Stimulated activated naive B cell treated with anti-CD40 and anti-IgM and Interleukin-4, amounts not matched to agents 10 μg/mL and 1 μg/mL and 100 μg/mL, for 72 hours (primary cell): ENCODE measurements around the gene ERFE.

ENCODE experiments used
- ATAC-seq, 2 donors: fragments of 150-1000 bp; cut with Tn5 transposase; replicated peaks; 2 replicates each; pipeline ENCODE4 v1.10.0; 2021; ENCODE audit warnings: moderate library complexity in 1 of 2
- DNase-seq: peaks from one replicate; pipeline ENCODE4 v3.0.0; 2021
- H3K27ac Mint-ChIP-seq: one replicate; pipeline ENCODE4 v1.8.0; 2022; ENCODE audit warnings: mild to moderate bottlenecking, mixed read lengths
- H3K27me3 Mint-ChIP-seq, 2 donors: one replicate each; pipeline ENCODE4 v1.8.0; 2022; ENCODE audit warnings: mixed read lengths in 2 of 2
- H3K36me3 Mint-ChIP-seq, 2 donors: one replicate each; pipeline ENCODE4 v1.8.0; 2022; ENCODE audit warnings: mixed read lengths in 2 of 2, mild to moderate bottlenecking in 1 of 2
- H3K4me1 Mint-ChIP-seq, 2 donors: one replicate each; pipeline ENCODE4 v1.8.0; 2022; ENCODE audit warnings: mixed read lengths in 2 of 2, mild to moderate bottlenecking in 1 of 2
- H3K4me3 Mint-ChIP-seq, 2 donors: one replicate each; pipeline ENCODE4 v1.8.0; 2022; ENCODE audit warnings: mild to moderate bottlenecking in 2 of 2, mixed read lengths in 2 of 2, moderate library complexity in 1 of 2
- H3K9me3 Mint-ChIP-seq, 2 donors: one replicate each; pipeline ENCODE4 v1.8.0; 2022; ENCODE audit warnings: mixed read lengths in 2 of 2, mild to moderate bottlenecking in 1 of 2

ERFE gene

DNA sequence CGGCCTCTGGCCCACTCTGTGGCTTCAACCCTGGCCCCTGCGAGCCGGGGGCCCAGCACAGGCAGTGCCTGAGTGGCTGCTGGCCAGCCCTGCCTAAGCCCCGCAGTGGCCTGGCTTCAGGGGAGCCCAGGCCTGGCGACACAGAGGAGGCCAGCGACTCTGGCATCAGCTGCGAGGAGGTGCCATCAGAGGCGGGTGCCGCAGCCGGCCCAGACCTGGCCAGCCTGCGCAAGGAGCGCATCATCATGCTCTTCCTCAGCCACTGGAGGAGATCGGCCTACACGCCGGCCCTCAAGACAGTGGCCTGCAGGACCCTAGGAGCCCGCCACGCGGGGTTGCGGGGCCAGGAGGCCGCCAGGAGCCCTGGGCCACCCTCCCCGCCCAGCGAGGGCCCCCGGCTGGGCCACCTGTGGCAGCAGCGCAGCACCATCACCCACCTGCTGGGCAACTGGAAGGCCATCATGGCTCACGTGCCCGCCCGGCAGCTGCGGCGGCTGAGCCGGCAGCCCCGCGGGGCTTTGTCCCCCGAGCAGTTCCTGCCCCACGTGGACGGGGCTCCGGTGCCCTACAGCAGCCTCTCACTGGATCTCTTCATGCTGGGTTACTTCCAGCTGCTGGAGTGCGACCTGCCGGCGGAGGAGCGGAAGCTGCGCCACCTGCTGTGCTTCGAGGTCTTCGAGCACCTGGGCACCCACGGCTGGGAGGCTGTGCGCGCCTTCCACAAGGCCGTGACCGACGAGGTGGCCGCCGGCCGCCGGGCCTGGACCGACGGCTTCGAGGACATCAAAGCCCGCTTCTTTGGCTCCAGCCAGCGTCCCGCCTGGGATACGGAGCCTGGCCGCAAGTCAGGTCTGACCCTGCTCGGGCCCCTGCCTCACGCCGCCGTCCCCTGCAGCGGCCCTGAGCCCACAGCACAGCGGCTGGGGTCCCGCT is 27.8 kb upstream of the ERFE start:
- Mint-ChIP-seq H3K9me3 (no peaks in the 10 kb centered on the region), H3K4me3 (no peak overlapping the region), H3K27me3 (no peaks in the 10 kb centered on the region), H3K27ac (no peak overlapping the region), H3K4me1 (peaks cover 0 to 1% of the 10 kb centered on the region in 2 donors), H3K36me3 (peaks cover 0 to 2% of the 10 kb centered on the region in 2 donors)
- ATAC-seq (no peak), DNase-seq (no peak)

DNA sequence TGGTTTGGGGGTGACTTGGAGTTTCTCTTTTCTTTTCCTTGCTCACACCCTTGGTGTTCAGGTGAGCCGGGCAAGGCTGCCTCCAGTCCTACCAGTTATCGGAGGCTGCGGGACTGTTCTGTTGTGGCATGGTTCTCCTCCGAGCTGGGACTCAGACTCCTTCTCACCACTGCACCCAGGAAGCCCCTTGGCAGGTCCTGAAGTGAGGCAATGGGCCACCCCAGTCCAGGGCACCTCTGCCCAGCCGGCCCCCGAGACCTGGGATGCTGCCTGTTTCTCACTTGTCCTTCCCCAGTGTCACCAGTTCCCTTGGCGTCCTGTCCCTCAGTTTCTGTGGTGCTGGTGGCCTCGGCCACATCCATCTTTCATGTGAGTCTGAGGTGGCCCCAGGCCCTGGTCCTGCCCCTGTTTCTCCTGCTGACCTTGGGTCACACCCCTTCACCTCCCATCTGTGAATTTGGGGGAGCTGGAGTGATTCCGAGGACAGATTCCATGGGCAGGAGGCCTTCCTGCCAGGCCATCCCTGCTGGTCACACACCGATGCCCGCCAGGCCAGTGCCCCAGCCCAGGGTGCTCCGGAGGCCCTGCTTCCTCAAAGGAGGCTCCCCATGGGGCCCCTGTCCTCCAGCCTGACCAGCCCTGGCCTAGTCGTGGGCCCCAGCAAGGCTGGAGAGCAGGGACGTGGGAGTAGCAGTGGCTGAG is 26.9 kb upstream of the ERFE start:
- H3K36me3 Mint-ChIP-seq, result peaks cover 0 to 2% of the 10 kb centered on the region in 2 donors
- no peak for ATAC-seq
- no peak overlapping the region for H3K27ac Mint-ChIP-seq
- peaks cover 0 to 1% of the 10 kb centered on the region in 2 donors for H3K4me1 Mint-ChIP-seq
- no peaks in the 10 kb centered on the region for H3K9me3 Mint-ChIP-seq
- no peak for DNase-seq
- no peak overlapping the region for H3K4me3 Mint-ChIP-seq
- no peaks in the 10 kb centered on the region for H3K27me3 Mint-ChIP-seq

DNA sequence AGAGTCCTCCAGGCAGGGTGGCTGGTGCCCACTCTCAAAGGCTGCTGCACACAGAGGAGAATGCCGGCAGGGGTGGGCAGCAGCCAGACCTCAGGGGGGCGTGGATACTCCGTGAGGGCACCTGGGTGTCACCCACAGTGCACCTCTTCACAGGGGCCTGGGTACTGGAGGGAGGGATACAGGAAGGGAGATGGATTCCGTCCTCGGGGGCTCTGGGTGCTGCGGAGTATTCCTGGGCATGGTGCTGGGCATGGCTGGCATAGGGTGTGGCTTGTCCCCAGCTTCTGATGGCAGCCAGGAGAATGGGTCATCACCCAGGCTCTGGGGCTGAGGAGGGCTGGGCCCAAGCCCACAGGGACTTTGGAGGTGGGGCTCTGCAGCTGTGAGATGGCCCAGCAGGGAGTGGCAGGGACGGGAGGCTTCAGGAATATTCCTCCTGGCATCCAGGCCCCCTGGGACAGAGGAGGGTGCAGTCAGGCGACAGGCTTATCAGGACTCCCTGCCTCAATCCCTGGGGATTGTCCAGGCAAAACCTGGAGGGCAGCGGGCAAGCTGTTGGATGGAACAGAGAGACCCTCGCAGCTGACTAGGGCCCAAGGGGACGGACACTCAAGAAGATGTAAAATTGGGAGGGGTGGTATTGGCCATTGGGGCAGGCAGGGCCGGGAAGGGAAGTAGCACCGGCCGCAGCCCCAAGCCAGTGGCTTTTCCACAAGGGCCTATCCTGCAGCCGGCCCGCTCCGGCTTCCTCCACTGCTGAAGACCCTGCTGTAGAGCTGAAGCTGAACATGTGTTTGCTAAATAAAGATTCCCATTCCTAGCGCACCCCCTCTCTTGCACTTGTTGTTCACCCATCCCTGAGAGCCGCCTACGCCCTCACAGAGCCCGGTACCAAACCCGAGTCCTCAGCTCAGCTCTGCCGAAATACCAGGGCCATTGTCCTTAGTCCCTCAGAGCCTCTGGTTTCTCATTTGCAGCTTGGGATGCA is 26.0 kb upstream of the ERFE start:
- Mint-ChIP-seq H3K9me3 (no peaks in the 10 kb centered on the region), H3K4me1 (peaks cover 1 to 3% of the 10 kb centered on the region in 2 donors), H3K4me3 (no peak overlapping the region), H3K27me3 (no peaks in the 10 kb centered on the region), H3K36me3 (peaks cover 0 to 2% of the 10 kb centered on the region in 2 donors), H3K27ac (no peak overlapping the region)
- ATAC-seq, result no peak
- no peak for DNase-seq

DNA sequence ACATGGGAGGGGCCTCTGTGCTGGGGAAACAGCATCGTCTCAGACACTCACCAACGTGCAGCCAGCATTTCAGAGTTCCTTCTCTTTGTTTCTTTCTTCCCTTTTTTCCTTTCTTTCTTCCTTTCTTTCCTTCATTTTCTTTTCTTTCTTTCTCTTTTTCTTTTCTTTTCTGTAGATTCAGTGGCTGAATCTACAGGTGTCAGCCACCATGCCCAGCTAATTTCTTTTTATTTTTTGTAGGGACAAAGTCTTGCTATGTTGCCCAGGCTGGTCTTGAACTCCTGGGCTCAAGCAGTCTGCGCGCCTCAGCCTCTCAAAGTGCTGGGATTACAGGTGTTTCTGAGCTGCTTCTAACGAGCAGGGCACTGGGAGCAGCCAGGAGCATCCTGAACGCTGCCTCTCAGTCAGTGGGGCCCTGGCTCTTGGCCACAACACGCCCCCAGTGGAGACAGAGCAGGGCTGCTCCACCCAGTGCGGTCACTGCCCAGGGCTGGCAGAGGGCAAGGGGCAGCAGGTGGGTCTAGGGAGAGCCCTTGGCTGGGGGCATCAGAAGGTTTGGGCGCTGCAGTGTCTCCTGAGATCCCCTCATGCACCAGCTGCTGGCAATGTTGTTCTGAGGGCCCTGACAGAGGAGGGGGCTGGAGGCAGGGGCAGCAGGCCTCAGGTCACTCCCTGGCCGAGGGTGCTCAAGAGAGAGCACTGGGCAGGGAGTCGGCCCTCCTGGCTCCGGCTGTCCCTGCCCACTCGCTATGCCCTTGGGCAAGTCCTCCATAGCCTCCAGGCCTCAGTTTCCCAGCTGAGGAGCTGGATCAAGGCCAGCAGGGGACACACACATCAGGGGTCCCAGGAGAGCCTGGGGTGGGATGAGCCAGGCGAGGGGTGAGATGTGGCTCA is 25.0 kb upstream of the ERFE start:
- Mint-ChIP-seq H3K4me3 (no peak overlapping the region), H3K36me3 (peaks cover 0 to 2% of the 10 kb centered on the region in 2 donors), H3K9me3 (no peaks in the 10 kb centered on the region), H3K27me3 (no peaks in the 10 kb centered on the region), H3K4me1 (peaks cover 1 to 12% of the 10 kb centered on the region in 2 donors), H3K27ac (no peak overlapping the region)
- DNase-seq (no peak), ATAC-seq (no peak)

DNA sequence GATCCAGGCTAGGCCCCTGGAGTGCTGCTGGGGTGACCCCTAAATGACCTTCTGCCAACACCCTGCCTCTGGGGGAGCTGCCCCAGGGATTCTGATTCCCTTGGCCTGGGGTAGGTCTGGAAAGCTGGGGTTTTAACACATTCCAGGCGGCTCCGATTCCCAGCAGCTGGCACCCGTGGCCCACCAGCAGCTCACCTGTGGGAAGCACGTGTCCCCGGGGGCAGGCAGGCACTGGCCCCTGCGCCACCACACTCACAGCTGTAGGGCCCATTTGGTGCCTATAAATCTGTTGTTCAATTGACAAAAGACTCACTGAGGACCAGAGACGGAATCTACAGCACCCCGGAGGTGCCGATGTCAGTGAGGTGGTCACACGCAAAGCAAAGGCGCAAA is 24.4 kb upstream of the ERFE start:
- ATAC-seq (no peak), DNase-seq (no peak)
- H3K27me3 Mint-ChIP-seq, result no peaks in the 10 kb centered on the region
- H3K4me1 Mint-ChIP-seq, result peaks cover 1 to 19% of the 10 kb centered on the region in 2 donors
- H3K9me3 Mint-ChIP-seq, result no peaks in the 10 kb centered on the region
- no peak overlapping the region for H3K27ac Mint-ChIP-seq
- H3K36me3 Mint-ChIP-seq, result peaks cover 0 to 2% of the 10 kb centered on the region in 2 donors
- H3K4me3 Mint-ChIP-seq, result no peak overlapping the region

DNA sequence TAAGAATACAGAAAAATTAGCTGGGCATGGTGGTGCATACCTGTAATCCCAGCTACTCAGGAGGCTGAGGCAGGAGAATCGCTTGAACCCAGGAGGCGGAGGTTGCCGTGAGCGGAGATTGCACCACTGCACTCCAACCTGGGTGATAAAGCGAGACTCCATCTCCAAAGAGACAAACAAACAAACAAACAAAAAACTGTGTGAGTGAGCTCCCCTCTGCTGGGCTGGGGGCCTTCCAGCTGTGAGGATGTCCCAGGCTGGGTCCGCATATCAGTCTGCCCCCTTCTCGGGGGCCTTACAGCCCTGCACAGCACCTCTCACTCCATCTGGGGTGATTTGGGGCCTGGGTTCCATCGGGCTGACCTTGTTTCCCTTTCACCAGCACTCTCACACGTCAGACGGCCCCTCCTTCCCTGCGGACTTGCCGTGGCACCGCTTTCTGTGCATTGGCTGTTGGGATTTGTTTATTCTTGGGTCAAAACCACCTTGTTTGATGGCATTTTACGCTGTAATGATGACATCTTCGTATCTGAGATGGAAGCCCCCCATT is 23.1 kb upstream of the ERFE start:
- ATAC-seq, result no peak
- no peak for DNase-seq
- Mint-ChIP-seq H3K9me3 (no peaks in the 10 kb centered on the region), H3K4me3 (no peak overlapping the region), H3K4me1 (peaks cover 1 to 24% of the 10 kb centered on the region in 2 donors), H3K27ac (no peak overlapping the region), H3K27me3 (no peaks in the 10 kb centered on the region), H3K36me3 (peaks cover 0 to 2% of the 10 kb centered on the region in 2 donors)

DNA sequence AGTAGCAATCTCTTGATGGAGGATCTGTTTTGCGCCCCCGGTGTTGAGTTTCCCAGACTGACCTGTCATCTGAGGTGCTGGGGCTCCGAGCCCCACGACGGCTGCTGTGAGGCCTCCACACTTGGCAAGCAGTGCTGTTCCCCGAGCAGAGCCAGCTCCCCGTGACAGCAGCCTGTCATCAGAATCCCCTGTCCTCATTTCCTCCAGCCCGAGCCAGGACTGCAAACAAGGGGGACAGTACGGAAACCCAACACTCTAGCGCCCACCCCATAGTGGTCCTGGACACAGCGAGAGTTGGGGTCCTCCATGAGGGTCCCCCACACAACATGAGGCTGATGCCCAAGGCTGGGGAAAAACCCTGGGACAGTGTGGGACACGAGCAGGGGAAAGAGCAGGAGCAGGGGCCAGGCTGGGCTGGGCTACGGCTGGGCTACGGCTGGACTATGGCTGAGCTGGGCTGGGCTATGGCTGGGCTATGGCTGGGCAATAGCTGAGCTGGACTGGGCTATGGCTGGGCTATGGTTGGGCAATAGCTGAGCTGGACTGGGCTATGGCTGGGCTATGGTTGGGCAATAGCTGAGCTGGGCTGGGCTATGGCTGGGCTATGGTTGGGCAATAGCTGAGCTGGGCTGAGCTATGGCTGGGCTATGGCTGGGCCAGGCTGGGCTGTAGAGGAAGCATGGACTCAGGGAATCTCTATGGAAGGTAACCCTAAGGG is 21.8 kb upstream of the ERFE start:
- Mint-ChIP-seq H3K4me1 (peaks cover 4 to 33% of the 10 kb centered on the region in 2 donors), H3K4me3 (no peak overlapping the region), H3K27ac (no peak overlapping the region), H3K36me3 (peaks cover 0 to 2% of the 10 kb centered on the region in 2 donors), H3K27me3 (peaks cover 0 to 6% of the 10 kb centered on the region in 2 donors), H3K9me3 (no peaks in the 10 kb centered on the region)
- DNase-seq (no peak), ATAC-seq (no peak)

DNA sequence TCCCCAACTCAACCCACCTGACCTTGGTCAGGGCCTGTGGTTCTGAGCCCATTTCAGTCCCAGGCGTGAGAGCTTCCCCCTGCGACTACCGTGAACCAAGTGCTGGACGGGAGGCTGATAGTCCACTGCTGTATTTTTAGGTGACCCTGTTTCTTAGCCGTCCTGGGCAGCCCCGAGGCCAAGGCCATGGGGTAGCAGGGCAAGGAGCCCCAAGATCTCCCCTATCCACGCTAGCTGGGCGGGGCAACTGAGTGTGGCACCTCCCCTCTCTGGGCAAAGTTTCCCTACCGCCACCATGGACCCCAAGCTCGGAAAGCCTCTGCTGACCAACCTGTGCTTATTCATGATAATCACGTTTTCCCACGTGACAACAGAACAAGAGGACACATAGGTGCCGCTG is 20.9 kb upstream of the ERFE start:
- H3K9me3 Mint-ChIP-seq, result no peaks in the 10 kb centered on the region
- peak overlapping the region; percentile 22 for H3K27ac Mint-ChIP-seq
- peaks cover 4 to 36% of the 10 kb centered on the region in 2 donors for H3K4me1 Mint-ChIP-seq
- DNase-seq (no peak), ATAC-seq (no peak)
- H3K4me3 Mint-ChIP-seq, result no peak overlapping the region
- H3K36me3 Mint-ChIP-seq, result no peaks in the 10 kb centered on the region
- H3K27me3 Mint-ChIP-seq, result peaks cover 0 to 8% of the 10 kb centered on the region in 2 donors

DNA sequence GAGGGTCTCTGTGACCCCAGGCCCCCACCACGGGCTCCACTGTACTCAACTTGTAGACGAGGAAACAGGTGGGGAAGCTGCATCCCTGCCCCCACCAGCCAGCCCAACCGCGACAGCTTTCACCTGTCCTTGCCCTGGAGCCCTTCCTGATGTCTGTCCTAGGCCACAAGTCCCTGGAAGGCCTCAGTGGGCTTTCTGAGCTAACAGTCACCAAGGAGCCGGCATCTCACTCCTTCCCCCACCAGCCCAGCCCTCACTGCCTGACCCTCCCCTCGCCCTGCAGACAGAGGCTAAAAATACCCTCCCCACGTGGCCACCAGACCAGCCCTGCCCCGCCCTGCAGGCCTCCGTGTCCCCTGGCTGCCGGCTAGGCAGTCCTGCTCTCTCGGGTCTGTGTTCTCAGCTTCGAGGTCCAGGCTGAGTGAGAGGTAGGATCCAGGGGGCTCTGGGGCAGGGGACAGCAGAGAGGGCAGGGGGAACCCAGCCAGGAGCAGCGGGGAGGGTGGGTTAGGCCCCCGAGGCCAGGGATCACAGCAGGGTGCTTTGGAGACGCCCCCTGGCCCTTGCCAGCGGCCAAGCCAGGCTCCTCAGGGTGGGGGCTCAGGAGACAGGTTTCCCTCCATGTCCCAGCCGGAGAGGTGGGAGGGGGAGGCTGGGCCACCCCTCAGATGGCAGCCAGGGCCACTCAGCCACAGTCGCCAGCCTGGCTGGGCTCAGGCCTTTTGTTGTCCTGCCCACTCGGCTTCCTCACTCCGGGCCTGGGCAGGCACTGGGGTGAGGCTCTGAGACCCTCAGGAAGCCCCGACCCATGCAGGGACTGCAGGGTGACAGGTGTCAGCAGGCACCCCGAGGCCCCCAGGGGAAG is 20.2 kb upstream of the ERFE start, which contains the start of gene KLHL30:
Gene KLHL30 (plus strand): TSS at position 338 of the 865 bp plus-strand sequence. CDS start 2,087 bp downstream, outside the sequence.
- Mint-ChIP-seq H3K27me3 (peaks cover 0 to 8% of the 10 kb centered on the region in 2 donors), H3K27ac (peak within 1 kb of the TSS; percentile 22), H3K36me3 (no peaks in the 10 kb centered on the region), H3K4me3 (peak within 1 kb of the TSS; percentile 17 to 59), H3K4me1 (peaks cover 5 to 39% of the 10 kb centered on the region in 2 donors), H3K9me3 (no peaks in the 10 kb centered on the region)
- DNase-seq (no peak), ATAC-seq (peak in 1 of 2 donors; percentile 16)

DNA sequence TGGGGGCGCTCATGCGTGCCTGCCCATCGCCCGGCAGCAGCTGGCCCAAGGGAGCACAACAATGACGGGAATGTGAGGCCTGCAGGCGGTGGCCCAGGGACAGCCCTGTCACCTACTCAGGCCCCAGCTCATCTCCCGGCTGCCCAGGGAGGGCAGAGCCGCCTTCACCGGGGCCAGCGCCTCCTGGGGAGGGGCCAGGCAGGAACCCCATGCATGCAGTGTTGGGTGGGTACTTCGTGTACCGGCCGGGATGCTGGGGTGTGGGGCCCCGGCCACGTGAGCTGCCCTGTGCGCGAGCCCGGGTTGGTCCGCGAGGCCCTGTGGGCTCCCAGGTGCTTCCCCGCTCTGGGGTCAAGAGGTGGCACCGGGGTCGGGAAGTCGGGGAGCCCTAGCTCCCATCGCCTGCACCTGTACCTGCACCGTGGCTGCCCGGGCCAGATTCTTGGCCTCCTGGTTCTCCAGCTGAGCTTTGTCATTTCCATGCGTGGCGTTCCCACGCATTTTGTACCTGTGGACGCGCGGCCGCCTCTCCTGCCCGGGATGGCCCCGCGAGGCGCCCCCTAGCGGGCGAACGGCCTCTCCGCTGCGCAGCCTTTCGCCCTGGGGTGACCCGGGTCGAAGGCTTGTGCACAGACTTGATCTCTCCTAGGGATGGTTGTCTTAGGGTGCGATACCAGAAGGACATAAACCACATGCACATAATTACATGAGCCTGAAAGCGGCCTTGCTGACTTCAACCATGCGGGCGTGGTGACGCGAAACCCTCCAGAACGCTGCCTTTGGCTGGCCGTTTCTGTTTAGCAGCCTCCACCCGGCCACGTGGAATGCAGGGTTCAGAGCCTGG is 19.4 kb upstream of the ERFE start:
- H3K27me3 Mint-ChIP-seq, result peaks cover 0 to 8% of the 10 kb centered on the region in 2 donors
- peaks cover 10 to 47% of the 10 kb centered on the region in 2 donors for H3K4me1 Mint-ChIP-seq
- H3K9me3 Mint-ChIP-seq, result no peaks in the 10 kb centered on the region

DNA sequence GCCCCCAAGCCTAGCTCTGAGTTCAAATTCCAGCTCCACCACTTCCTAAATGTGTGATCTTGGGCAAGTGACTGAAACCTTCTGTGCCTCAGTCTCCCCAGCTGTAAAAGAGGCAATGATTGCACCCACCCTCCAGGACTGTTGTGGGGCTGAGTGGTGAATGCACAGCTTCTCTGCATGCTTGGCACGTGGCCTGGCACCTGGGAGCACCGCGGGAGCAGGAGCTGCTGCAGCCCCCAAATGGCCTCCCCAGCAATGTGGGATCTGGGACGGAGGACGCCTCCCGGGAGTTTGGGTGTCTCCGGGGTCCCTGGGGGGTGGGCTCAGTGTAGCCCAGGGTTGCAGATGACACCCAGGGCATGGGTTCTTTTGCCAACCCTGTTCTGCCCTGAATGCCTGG is 18.7 kb upstream of the ERFE start:
- Mint-ChIP-seq H3K27ac (no peak overlapping the region), H3K27me3 (peaks cover 0 to 8% of the 10 kb centered on the region in 2 donors), H3K9me3 (no peaks in the 10 kb centered on the region), H3K4me1 (peaks cover 9 to 47% of the 10 kb centered on the region in 2 donors), H3K36me3 (no peaks in the 10 kb centered on the region), H3K4me3 (no peak overlapping the region)
- DNase-seq (no peak), ATAC-seq (no peak)

More for the DNA sequence above, 19.4 kb upstream of the ERFE start:
- no peak for DNase-seq
- H3K36me3 Mint-ChIP-seq, result no peaks in the 10 kb centered on the region
- ATAC-seq, result peak; percentile 53 to 57
- no peak overlapping the region for H3K27ac Mint-ChIP-seq
- H3K4me3 Mint-ChIP-seq, result peak overlapping the region; percentile 17 to 59
